OCI-LY1 (cell line): ENCODE results near the gene NPTX1.

Experiments
- EZH2 ChIP-seq: fragments of 200-600 bp; sonication (generic), shearing (Covaris generic); IDR thresholded peaks from 2 replicates; pipeline ENCODE4 v1.8.0; 2017; ENCODE audit warnings: borderline replicate concordance, mixed run types, mild to moderate bottlenecking, antibody characterized with exemption, low read length, moderate library complexity, mixed read lengths
- TF ChIP-seq, protein P1 (sequence below): fragments of 200-600 bp; sonication (generic), shearing (Covaris generic); IDR thresholded peaks from 2 replicates; pipeline ENCODE4 v1.5.1; 2017; ENCODE audit warnings: mild to moderate bottlenecking, antibody characterized with exemption, low read length, moderate library complexity, mixed read lengths

GRCh38 chr17:80445007-80445725 is 31.2 kb downstream of the NPTX1 start:
- TF ChIP-seq, protein P1, sequence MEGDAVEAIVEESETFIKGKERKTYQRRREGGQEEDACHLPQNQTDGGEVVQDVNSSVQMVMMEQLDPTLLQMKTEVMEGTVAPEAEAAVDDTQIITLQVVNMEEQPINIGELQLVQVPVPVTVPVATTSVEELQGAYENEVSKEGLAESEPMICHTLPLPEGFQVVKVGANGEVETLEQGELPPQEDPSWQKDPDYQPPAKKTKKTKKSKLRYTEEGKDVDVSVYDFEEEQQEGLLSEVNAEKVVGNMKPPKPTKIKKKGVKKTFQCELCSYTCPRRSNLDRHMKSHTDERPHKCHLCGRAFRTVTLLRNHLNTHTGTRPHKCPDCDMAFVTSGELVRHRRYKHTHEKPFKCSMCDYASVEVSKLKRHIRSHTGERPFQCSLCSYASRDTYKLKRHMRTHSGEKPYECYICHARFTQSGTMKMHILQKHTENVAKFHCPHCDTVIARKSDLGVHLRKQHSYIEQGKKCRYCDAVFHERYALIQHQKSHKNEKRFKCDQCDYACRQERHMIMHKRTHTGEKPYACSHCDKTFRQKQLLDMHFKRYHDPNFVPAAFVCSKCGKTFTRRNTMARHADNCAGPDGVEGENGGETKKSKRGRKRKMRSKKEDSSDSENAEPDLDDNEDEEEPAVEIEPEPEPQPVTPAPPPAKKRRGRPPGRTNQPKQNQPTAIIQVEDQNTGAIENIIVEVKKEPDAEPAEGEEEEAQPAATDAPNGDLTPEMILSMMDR: no peak
- no peak for TF ChIP-seq EZH2
